ENCODE results near the gene TPX2. TPM values are rescaled to one million over a fixed set of nuclear protein-coding genes. Genes with fewer than 3 reads are reported as not detected.

TPX2 gene
- polyA plus RNA-seq, 1 of the 3 experiments (the other 2 are of a cell fraction) = 17.1 TPM

DNA sequence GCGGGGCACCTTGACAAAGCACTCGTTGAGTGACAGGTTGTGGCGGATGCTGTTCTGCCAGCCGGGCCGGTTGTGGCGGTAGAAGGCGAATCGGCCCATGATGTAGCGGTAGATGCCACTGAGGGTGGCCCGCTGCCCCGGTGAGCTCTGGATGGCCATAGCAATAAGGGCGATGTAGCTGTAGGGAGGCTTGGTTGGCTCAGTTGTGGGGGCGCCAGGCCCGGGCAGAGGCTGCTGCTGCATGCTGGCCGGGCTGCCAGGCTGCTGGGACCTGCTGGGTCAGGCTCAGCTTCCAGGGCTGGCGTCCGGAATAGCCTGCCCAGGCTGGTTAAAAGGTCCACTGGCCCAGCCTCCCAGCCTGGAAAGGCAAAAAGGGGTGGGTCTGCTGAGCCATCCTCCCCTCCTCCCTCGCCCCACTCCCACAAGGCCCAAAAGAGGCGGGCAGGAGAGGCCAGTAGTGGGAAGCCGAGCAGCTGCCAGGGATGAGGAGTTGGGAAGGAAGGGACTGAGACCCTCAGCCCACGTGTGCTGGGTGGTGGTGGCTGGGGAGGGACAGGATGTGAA, 106.3 kb downstream of the TPX2 start, which contains the start of gene FOXS1:
FOXS1 (minus strand) TSS at position 305 of the 564 bp plus-strand sequence; CDS start at position 243, 62 bp downstream.
- 70% methylated on average over 8 of the region's 21 CpGs for WGBS (ENCODE audit: low lambda C conversion rate)
- Histone ChIP-seq H3K4me2 (no peak within 1 kb of the TSS; the same call in 1 of the 2 replicates), H3F3A (replicated peaks; ENCODE audit: insufficient read depth) (peaks cover 7% of the 10 kb centered on the region), H4K20me1 (ENCODE audit: insufficient read depth) (no peaks in the 10 kb centered on the region), H3K4me3 (ENCODE audit: low read depth in 2 of 2, low read length in 1 of 2) (peak within 1 kb of the TSS in 1 of 2 experiments; percentile 53; a peak in 1 of 4 replicates), H2AFZ (ENCODE audit: low read depth) (no peak within 1 kb of the TSS), H3K79me2 (ENCODE audit: insufficient read depth) (no peaks in the 10 kb centered on the region), H3K4me1 (ENCODE audit: control insufficient read depth in 1 of 2, insufficient read depth in 2 of 2, low read depth in 1 of 2, low read length in 1 of 2) (peaks cover 25 to 31% of the 10 kb centered on the region in 2 experiments; a peak in 3 of 4 replicates), H3K9me3 (no peaks in the 10 kb centered on the region), H3K27ac (ENCODE audit: low read depth in 2 of 2, low read length in 1 of 2) (no peak within 1 kb of the TSS), H3K27me3 (ENCODE audit: insufficient read depth) (no peaks in the 10 kb centered on the region; the same call in 1 of the 2 replicates), H3K36me3 (replicated peaks in 1 of 2; ENCODE audit: control insufficient read depth in 1 of 2, insufficient read depth in 2 of 2, low read length in 1 of 2) (no peaks in the 10 kb centered on the region), H3K9ac (no peak within 1 kb of the TSS), H3K9me2 (no peaks in the 10 kb centered on the region)
- ChIA-PET POLR2A (no interaction called here), CTCF (interaction anchor here (0.6 to 15.5 kb wide), 13 partner anchors 10 to 1052 kb away, joined by 3 to 174 read pairs (median 7); no protein-coding TSS in a partner anchor)
- no peak for TF ChIP-seq TCF12 (IDR thresholded peaks at IDR 0.05)
- no peak for TF ChIP-seq ELF1 (IDR thresholded peaks at IDR 0.05)
- TF ChIP-seq EP300 (IDR thresholded peaks at IDR 0.05; ENCODE audit: borderline replicate concordance in 1 of 2, low read depth in 1 of 2, low read length in 1 of 2) = no peak
- TF ChIP-seq RXRA (IDR thresholded peaks at IDR 0.05; ENCODE audit: borderline replicate concordance, low read depth) = no peak
- TF ChIP-seq, protein P1, sequence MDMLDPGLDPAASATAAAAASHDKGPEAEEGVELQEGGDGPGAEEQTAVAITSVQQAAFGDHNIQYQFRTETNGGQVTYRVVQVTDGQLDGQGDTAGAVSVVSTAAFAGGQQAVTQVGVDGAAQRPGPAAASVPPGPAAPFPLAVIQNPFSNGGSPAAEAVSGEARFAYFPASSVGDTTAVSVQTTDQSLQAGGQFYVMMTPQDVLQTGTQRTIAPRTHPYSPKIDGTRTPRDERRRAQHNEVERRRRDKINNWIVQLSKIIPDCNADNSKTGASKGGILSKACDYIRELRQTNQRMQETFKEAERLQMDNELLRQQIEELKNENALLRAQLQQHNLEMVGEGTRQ (IDR thresholded peaks at IDR 0.05; ENCODE audit: borderline replicate concordance, low read depth, low read length) = no peak
- TF ChIP-seq, protein P2, sequence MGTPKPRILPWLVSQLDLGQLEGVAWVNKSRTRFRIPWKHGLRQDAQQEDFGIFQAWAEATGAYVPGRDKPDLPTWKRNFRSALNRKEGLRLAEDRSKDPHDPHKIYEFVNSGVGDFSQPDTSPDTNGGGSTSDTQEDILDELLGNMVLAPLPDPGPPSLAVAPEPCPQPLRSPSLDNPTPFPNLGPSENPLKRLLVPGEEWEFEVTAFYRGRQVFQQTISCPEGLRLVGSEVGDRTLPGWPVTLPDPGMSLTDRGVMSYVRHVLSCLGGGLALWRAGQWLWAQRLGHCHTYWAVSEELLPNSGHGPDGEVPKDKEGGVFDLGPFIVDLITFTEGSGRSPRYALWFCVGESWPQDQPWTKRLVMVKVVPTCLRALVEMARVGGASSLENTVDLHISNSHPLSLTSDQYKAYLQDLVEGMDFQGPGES (IDR thresholded peaks at IDR 0.05; ENCODE audit: low read depth, low read length) = no peak
- no peak for TF ChIP-seq NRF1 (IDR thresholded peaks at IDR 0.05; ENCODE audit: low read depth, low read length)
- TF ChIP-seq FOXJ3 (CRISPR knock-in tag; IDR thresholded peaks at IDR 0.05) = no peak
- TF ChIP-seq POLR2AphosphoS5 (IDR thresholded peaks at IDR 0.05; ENCODE audit: low read depth, low read length) = no peak
- TF ChIP-seq TEAD4 (IDR thresholded peaks at IDR 0.05; ENCODE audit: borderline replicate concordance, insufficient read depth) = no peak
- DNase-seq = no peak

DNA sequence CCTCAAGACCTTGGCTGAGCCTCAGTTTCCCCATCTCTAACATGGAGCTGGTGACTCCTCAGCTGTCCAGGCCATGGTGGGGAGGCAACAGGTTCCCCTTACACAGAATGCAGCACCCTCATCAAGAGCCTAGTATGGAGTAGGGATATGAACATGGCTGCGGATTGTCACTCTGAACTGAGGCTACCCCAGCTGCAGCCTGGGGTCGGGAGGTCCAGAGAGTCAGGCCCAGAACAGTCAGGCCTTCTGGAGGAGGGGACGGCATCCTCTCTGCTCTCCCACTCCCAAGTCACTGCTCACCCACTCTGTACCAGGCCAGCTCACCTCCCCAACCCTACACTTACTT, 107.7 kb downstream of the TPX2 start:
- no peaks in the 10 kb centered on the region for H3K9me3 ChIP-seq
- H3K4me3 ChIP-seq (ENCODE audit: low read depth in 2 of 2, low read length in 1 of 2) = peak overlapping the region in 1 of 2 experiments; percentile 53; a peak in 1 of 4 replicates
- no peak overlapping the region for H3K4me2 ChIP-seq
- no peaks in the 10 kb centered on the region for H3K9me2 ChIP-seq
- no peaks in the 10 kb centered on the region for H3K36me3 ChIP-seq (replicated peaks in 1 of 2; ENCODE audit: control insufficient read depth in 1 of 2, insufficient read depth in 2 of 2, low read length in 1 of 2)
- 0% methylated on average over 2 of the region's 3 CpGs for WGBS (ENCODE audit: low lambda C conversion rate)
- H3F3A ChIP-seq (replicated peaks; ENCODE audit: insufficient read depth) = peaks cover 1% of the 10 kb centered on the region
- TF ChIP-seq RXRA (IDR thresholded peaks at IDR 0.05; ENCODE audit: borderline replicate concordance, low read depth) = no peak
- no peak for TF ChIP-seq EP300 (IDR thresholded peaks at IDR 0.05; ENCODE audit: borderline replicate concordance in 1 of 2, low read depth in 1 of 2, low read length in 1 of 2)
- TF ChIP-seq, protein P3, sequence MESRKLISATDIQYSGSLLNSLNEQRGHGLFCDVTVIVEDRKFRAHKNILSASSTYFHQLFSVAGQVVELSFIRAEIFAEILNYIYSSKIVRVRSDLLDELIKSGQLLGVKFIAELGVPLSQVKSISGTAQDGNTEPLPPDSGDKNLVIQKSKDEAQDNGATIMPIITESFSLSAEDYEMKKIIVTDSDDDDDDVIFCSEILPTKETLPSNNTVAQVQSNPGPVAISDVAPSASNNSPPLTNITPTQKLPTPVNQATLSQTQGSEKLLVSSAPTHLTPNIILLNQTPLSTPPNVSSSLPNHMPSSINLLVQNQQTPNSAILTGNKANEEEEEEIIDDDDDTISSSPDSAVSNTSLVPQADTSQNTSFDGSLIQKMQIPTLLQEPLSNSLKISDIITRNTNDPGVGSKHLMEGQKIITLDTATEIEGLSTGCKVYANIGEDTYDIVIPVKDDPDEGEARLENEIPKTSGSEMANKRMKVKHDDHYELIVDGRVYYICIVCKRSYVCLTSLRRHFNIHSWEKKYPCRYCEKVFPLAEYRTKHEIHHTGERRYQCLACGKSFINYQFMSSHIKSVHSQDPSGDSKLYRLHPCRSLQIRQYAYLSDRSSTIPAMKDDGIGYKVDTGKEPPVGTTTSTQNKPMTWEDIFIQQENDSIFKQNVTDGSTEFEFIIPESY (IDR thresholded peaks at IDR 0.05; ENCODE audit: borderline replicate concordance, low read depth) = no peak
- H3K4me1 ChIP-seq (ENCODE audit: control insufficient read depth in 1 of 2, insufficient read depth in 2 of 2, low read depth in 1 of 2, low read length in 1 of 2) = peaks cover 19 to 22% of the 10 kb centered on the region in 2 experiments; a peak in 3 of 4 replicates
- ChIA-PET POLR2A (no interaction called here), CTCF (interaction anchor here (0.7 to 5.4 kb wide), 44 partner anchors 8 to 263 kb away, joined by 3 to 86 read pairs (median 4); partner anchors contain the start of genes DUSP15, MYLK2, PDRG1 and TM9SF4)
- H2AFZ ChIP-seq (ENCODE audit: low read depth) = no peak overlapping the region
- H3K27me3 ChIP-seq (ENCODE audit: insufficient read depth) = no peaks in the 10 kb centered on the region; the same call in 1 of the 2 replicates
- H3K9ac ChIP-seq = no peak overlapping the region
- no peaks in the 10 kb centered on the region for H4K20me1 ChIP-seq (ENCODE audit: insufficient read depth)
- no peak for DNase-seq
- no peaks in the 10 kb centered on the region for H3K79me2 ChIP-seq (ENCODE audit: insufficient read depth)
- H3K27ac ChIP-seq (ENCODE audit: low read depth in 2 of 2, low read length in 1 of 2) = no peak overlapping the region
